SU-DHL-6 (cell line): ENCODE data around the gene E2F1.

Experiments
- H2AFZ ChIP-seq: fragments of 200-600 bp; sonication (generic); 2 replicates; pipeline ENCODE4 v1.6.1; 2014; ENCODE audit warnings: low read depth, mild to moderate bottlenecking, moderate library complexity, mixed read lengths, antibody characterized with exemption, low read length; ENCODE audit not compliant: severe bottlenecking
- H3F3A ChIP-seq: fragments of 200-600 bp; shearing (Covaris generic); 2 replicates; pipeline ENCODE4 v1.6.0; 2016; ENCODE audit warnings: antibody characterized with exemption, mild to moderate bottlenecking; ENCODE audit not compliant: insufficient read depth
- H3K27ac ChIP-seq: fragments of 200-600 bp; sonication (generic); 2 replicates; pipeline ENCODE4 v1.5.1; 2016; ENCODE audit warnings: low read depth, mild to moderate bottlenecking, low read length, moderate library complexity, mixed read lengths
- H3K27me3 ChIP-seq: fragments of 200-600 bp; sonication (generic), shearing (Covaris generic); 2 replicates; pipeline ENCODE4 v1.6.0; 2014; ENCODE audit warnings: mild to moderate bottlenecking, low read length
- H3K36me3 ChIP-seq: fragments of 200-600 bp; sonication (generic); 2 replicates; pipeline ENCODE4 v1.6.1; 2014; ENCODE audit warnings: mild to moderate bottlenecking, low read length, mixed read lengths
- H3K4me2 ChIP-seq: fragments of 300-600, 200-600 bp; shearing (Covaris generic), sonication (generic); 2 replicates; pipeline ENCODE4 v1.6.0; 2014; ENCODE audit warnings: low read length, low read depth, mild to moderate bottlenecking; ENCODE audit not compliant: poor library complexity, severe bottlenecking
- H3K4me3 ChIP-seq: fragments of 200-600 bp; sonication (generic); 2 replicates; pipeline ENCODE4 v1.5.1; 2014; ENCODE audit warnings: antibody characterized with exemption, low read length, mild to moderate bottlenecking, mixed read lengths; ENCODE audit not compliant: insufficient read depth, poor library complexity, severe bottlenecking
- H3K79me2 ChIP-seq: fragments of 200-600 bp; sonication (generic); 2 replicates; pipeline ENCODE4 v1.6.1; 2014; ENCODE audit warnings: mild to moderate bottlenecking, low read length, moderate library complexity; ENCODE audit not compliant: insufficient read depth
- H3K9ac ChIP-seq: fragments of 200-600 bp; sonication (generic); 2 replicates; pipeline ENCODE4 v1.7.0; 2014; ENCODE audit warnings: mild to moderate bottlenecking, low read length
- H3K9me2 ChIP-seq: fragments of 200-600 bp; sonication (generic); replicated peaks from 2 replicates; pipeline ENCODE4 v1.6.1; 2014; ENCODE audit warnings: low read length; ENCODE audit not compliant: insufficient read depth
- H3K9me3 ChIP-seq: fragments of 200-600 bp; sonication (generic); 2 replicates; pipeline ENCODE4 v1.6.1; 2014; ENCODE audit warnings: low read length, mixed read lengths; ENCODE audit not compliant: insufficient read depth
- H4K20me1 ChIP-seq: fragments of 200-600 bp; sonication (generic); 2 replicates; pipeline ENCODE4 v1.6.1; 2014; ENCODE audit warnings: low read depth, mild to moderate bottlenecking, antibody characterized with exemption, low read length, moderate library complexity, mixed read lengths
- CTCF ChIP-seq: fragments of 200-600 bp; sonication (generic); IDR thresholded peaks from one replicate; pipeline ENCODE4 v1.5.1; 2017; ENCODE audit warnings: antibody characterized with exemption, mild to moderate bottlenecking, low read length, moderate library complexity; ENCODE audit not compliant: insufficient read depth, poor library complexity, severe bottlenecking
- EZH2phosphoT487 ChIP-seq: fragments of 200-600 bp; sonication (generic), shearing (Covaris generic); conservative IDR thresholded peaks from 2 replicates; pipeline ENCODE4 v1.6.1; 2018; ENCODE audit warnings: mild to moderate bottlenecking, antibody characterized with exemption, low read length, moderate library complexity, mixed read lengths

The E2F1 gene

DNA sequence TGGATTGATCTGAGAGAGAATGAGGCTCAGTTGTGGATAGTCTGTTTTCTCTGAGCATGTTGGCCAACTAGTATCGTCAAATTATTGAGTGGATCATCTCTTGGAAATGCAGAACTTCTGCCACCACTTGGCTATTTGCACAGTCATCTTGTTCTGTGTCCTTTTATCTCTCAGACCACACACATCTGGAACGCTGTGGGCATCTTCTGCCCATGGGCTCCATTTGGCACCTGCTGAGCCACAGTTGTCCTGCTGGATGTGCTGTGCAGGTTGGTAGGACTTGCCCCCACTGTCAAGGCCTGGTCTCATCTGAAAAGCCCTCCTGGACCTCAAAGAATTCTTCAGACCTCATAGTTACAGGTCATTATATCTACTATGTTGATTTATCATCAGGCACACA is 40.8 kb downstream of the E2F1 start:
- Histone ChIP-seq H3K36me3 (no peaks in the 10 kb centered on the region), H3K27me3 (no peaks in the 10 kb centered on the region), H3K27ac (no peak overlapping the region), H4K20me1 (no peaks in the 10 kb centered on the region), H3K79me2 (no peaks in the 10 kb centered on the region), H3K4me3 (no peak overlapping the region), H3K9me2 (no peaks in the 10 kb centered on the region), H3K4me2 (no peak overlapping the region), H3F3A (no peaks in the 10 kb centered on the region), H3K9me3 (no peaks in the 10 kb centered on the region), H2AFZ (no peak overlapping the region), H3K9ac (no peak overlapping the region)
- TF ChIP-seq EZH2phosphoT487 (no peak), CTCF (no peak)

GRCh38 chr20:33645072-33645358 is 41.2 kb downstream of the E2F1 start:
- Histone ChIP-seq H3K4me2 (no peak overlapping the region), H3K79me2 (no peaks in the 10 kb centered on the region), H3K9me3 (no peaks in the 10 kb centered on the region), H4K20me1 (no peaks in the 10 kb centered on the region), H2AFZ (no peak overlapping the region), H3K27me3 (no peaks in the 10 kb centered on the region), H3K27ac (no peak overlapping the region), H3K4me3 (no peak overlapping the region), H3K9me2 (no peaks in the 10 kb centered on the region), H3K9ac (no peak overlapping the region), H3K36me3 (no peaks in the 10 kb centered on the region), H3F3A (no peaks in the 10 kb centered on the region)
- TF ChIP-seq CTCF = no peak

DNA sequence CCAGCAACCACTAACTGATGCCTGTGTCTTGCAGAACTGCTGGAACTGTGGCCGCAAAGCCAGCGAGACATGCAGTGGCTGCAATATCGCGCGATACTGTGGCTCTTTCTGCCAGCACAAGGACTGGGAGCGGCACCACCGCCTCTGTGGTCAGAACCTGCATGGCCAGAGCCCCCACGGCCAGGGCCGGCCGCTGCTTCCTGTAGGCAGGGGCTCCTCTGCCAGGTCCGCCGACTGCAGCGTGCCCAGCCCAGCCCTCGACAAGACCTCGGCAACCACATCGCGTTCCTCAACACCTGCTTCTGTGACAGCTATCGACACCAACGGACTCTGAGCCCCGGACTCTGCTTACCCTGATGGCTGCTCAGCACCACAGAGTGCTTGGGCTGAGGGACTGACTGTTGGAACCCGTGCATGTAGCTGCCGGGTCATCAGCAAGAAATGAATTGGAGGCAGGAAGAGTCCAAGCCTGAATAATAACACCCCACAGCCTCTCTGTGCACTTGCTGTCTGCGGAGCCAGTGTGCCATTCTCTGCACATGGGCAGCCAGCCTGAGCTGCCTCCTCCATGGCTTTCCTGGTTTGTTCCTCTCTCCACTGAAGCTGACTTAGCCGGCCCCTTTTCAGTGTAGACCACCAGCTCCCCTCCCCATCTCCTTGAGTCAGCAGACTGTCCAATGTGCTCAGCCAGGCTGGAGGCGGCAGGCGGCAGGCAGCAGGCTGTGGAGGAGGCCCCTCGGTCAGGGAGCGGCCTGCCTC is 41.7 kb downstream of the E2F1 start:
- Histone ChIP-seq H3K4me2 (no peak overlapping the region), H3F3A (no peaks in the 10 kb centered on the region), H3K27ac (no peak overlapping the region), H3K36me3 (no peaks in the 10 kb centered on the region), H4K20me1 (no peaks in the 10 kb centered on the region), H3K4me3 (no peak overlapping the region), H3K9ac (no peak overlapping the region), H3K27me3 (no peaks in the 10 kb centered on the region), H3K79me2 (no peaks in the 10 kb centered on the region), H3K9me3 (no peaks in the 10 kb centered on the region), H2AFZ (no peak overlapping the region), H3K9me2 (no peaks in the 10 kb centered on the region)
- TF ChIP-seq EZH2phosphoT487 (no peak), CTCF (no peak)
